NT2/D1 (cell line): ENCODE data around the gene P4HA2.

Source experiments
- YY1 ChIP-seq: IDR thresholded peaks from 2 replicates; pipeline ENCODE4 v1.6.1; 2011; ENCODE audit not compliant: insufficient read length, insufficient read depth
- ZNF274 ChIP-seq: IDR thresholded peaks from 2 replicates; pipeline ENCODE4 v1.6.1; 2011; ENCODE audit warnings: mild to moderate bottlenecking, low read depth, low read length

- no peak for TF ChIP-seq ZNF274
- TF ChIP-seq YY1: no peak
Observed at GRCh38 chr5:132253452-132254320, 26.0 kb upstream of the P4HA2 start.
